ENCODE data around the gene PLIN5.
A peak's percentile ranks its signal among the peaks of the same experiment; 100 is the strongest.
"Not testable (repeated sequence)": the region's sequence is repeated elsewhere in the genome, so short reads cannot be mapped to it uniquely, and the experiment has no call there.

PLIN5 gene

DNA sequence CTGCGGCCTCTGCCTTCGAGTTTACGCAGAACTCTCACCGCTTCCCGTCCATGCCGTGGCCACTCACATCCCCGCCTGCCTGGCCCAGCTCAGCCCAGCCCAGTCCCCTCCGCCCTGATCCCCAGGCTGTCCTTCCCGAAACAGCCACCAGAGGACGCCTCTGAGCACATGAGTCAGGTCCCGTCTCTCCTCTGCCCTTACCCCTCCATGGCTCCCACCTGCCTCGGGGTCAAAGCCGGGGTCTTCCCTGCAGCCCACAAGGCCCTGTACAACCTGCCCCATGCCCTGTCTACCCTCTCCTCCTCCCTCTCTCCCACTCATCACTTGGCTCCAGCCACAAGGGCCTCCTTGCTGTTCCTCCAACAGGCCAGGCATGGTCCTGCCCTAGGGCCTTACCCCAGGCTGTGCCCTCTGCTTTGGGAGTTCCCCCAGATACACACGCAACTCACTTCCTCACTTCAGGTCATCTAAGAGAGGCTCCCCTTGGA, 32.6 kb upstream of the PLIN5 start:
- DNase-seq (ENCODE audit: low spot score), result peak; percentile 53

GRCh38 chr19:4566402-4567051, 31.5 kb upstream of the PLIN5 start:
- DNase-seq (ENCODE audit: low spot score), result no peak

DNA sequence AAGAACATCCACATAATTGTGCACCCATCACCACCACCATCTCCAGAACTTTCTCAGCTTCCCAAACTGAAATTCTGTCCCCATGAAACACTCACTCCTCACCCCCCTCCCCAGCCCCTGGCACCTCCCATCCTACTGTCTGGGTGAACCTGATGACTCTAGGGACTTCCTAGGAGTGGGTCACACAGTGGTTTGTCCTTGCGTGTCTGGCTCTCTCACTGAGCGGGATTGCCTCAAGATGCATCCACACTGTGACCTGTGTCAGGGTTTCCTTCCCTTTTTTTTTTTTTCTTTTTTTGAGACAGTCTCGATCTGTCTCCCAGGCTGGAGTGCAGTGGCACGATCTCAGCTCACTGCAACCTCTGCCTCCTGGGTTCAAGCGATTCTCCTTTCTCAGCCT, 28.5 kb upstream of the PLIN5 start:
- not testable (repeated sequence) for DNase-seq (ENCODE audit: low spot score)

- not testable (repeated sequence) for DNase-seq (ENCODE audit: low spot score)
Measured at GRCh38 chr19:4562085-4562484, 27.1 kb upstream of the PLIN5 start.

- no peak for DNase-seq (ENCODE audit: low spot score)
Measured at GRCh38 chr19:4559569-4559968, 24.5 kb upstream of the PLIN5 start, which contains the start of gene SEMA6B. Gene SEMA6B (minus strand): TSS chr19:4559684. CDS start chr19:4558457, 1,227 bp downstream.

DNA sequence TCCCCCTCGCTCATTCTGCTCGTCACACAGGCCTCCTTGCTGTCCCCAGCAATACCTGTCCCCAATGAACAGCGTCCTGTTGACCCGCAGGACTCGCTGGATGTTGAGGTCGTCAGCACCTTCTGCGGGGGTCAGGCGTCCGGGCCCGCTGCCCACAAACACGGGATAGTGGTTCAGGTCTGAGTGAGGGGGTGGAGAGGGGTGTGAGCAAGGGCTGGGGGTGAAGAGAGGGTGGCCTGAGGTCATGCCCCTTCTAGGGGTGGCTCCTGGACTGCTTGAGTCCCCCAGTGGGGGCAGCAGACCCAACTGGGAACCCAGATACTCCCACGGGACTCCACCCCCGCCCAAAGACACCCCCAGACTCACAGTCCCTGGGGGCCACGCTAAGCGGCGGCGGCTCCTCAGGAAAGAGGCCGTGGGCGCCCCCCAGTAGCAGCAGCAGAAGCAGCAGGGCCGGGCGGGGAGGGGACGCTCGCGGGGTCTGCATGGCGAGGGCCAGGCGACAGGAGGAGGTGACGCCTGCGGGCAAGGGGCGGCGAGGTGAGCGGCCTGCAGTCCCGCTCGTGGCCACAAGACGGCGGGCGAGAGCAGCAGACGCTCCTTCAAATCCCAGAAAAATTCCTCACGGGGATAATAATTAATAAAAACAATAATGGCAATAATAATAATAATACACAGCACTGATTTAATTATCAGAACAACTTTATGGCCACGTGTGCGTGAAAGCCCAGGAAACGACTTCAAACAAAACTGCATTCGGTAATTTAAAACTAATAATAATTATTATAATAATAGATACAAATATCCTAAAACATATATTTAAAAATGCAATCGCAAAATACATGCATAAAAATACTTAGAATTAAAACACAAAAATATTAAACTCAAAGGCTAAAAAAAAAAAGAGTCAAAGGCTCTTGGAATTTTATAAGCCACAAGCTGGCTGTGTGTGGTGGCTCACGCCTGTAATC, 23.2 kb upstream of the PLIN5 start:
- DNase-seq (ENCODE audit: low spot score), result peak; percentile 11

GRCh38 chr19:4557144-4557970, 22.3 kb upstream of the PLIN5 start:
- DNase-seq (ENCODE audit: low spot score), result no peak

- no peak for DNase-seq (ENCODE audit: low spot score)
Measured at GRCh38 chr19:4556597-4557127, 21.6 kb upstream of the PLIN5 start.

- DNase-seq (ENCODE audit: low spot score), result no peak
Measured at GRCh38 chr19:4555657-4556561, 20.9 kb upstream of the PLIN5 start.

GRCh38 chr19:4554717-4555116, 19.7 kb upstream of the PLIN5 start:
- no peak for DNase-seq (ENCODE audit: low spot score)

GRCh38 chr19:4553775-4554174, 18.8 kb upstream of the PLIN5 start:
- DNase-seq (ENCODE audit: low spot score), result no peak

- DNase-seq (ENCODE audit: low spot score), result no peak
Measured at GRCh38 chr19:4553092-4553695, 18.2 kb upstream of the PLIN5 start.

DNA sequence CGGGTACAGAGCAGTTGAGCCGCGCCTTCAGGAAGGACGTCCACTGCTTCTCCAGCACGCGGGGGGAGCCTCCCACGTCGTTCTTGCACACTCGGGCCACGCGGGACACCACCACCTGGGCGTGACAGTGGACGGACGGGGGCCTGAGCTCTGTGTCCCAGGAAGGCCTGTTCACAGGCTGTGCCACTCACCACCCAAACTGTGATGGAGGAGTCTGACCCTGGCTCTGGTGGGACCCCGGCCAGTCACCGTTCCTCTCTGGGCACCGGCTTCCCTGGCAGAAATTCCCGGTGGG, 17.4 kb upstream of the PLIN5 start:
- no peak for DNase-seq (ENCODE audit: low spot score)

DNA sequence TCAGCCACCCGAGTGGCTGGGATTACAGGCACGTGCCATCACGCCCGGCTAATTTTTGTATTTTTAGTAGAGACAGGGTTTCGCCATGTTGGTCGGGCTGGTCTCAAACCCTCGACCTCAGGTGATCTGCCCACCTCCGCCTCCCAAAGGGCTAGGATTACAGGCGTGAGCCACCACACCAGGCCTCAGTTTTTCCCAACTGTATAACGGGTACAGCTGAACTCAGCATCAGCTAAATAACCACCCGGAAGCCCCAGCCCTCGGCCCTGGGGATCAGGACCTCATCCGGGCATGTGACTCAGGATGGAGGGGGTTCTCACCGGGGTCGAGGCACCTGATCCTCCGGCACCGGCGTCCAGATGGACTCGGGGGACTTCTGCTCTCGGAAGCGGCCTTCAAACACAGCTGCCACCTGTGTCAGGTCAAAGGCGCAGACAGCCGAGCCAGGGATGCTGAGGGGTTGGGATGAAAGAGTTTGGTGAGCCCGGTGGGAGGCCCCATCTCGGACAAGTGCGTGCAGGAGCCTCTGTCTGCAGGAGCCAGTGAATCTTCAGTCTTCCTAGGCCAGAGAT, 15.5 kb upstream of the PLIN5 start:
- no peak for DNase-seq (ENCODE audit: low spot score)

- DNase-seq (ENCODE audit: low spot score), result no peak
Measured at GRCh38 chr19:4550018-4550417, 15.0 kb upstream of the PLIN5 start.

GRCh38 chr19:4548238-4548584, 13.2 kb upstream of the PLIN5 start:
- DNase-seq (ENCODE audit: low spot score), result no peak

GRCh38 chr19:4547303-4548237, 12.5 kb upstream of the PLIN5 start:
- DNase-seq (ENCODE audit: low spot score), result no peak

DNA sequence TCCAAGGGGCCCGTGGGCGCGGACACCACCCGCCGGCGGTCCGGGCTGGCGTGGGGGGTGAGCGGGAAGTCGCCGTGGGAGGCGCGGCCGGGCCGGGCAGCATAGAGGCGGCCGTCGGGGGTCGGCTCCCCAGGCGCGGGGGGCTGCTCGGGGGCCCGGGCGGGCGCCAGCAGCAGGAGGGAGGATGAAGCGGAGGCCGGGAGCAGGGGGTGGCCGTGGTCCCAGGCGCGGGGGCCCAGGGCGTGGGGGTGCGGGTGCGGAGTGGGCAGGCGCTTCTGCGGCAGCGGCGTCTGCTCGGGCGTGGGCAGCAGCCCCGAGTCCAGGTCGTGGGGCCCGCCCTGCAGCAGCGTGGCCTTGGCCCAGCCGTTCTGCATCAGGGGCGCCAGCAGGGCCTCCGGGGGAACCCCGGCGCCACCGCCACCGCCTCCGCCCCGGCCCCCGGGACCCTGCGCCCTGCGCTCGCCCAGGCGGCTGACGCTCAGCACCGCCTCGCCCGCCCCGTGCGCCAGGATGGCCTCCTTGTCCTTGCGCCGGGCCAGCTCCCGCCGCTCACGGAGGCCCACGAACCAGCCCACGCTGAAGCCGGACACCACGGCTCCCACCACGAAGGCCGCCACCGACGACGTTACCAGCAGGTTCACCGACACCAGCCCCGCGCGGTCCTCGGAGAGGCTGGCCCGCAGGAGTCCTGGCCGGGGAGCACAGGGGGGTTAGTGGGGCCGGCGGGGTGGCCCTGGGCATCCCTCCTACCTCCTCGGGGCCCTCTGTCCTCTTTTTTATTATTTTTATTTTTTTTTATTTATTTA, 9.0 kb upstream of the PLIN5 start:
- no peak for DNase-seq (ENCODE audit: low spot score)

All from CD4-positive, alpha-beta T cell treated with Interleukin-2 at 100 ng/mL for 4 hours (primary cell).